ENCODE measurements around the gene METAP2.

METAP2 gene

DNA sequence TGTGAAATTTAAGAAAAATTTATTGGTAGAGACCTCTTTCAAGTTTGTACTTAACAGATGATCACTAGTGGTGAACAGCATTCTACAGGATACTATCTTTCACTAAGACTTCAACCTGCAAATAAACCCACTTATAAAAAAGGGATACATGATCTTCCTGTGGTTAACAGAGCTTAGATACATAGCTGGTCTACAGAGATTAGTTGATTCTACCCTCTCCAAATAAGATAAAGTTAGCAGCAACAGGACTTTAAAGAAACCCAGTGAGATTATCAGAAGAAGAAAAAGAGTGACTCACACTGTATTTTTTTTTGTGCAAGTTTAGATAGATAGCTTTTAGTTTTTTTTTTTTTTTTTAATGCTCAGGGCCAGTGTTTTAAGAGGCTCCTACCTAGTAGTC lies 42.8 kb downstream of the METAP2 start:
- no peak for DNase-seq

DNA sequence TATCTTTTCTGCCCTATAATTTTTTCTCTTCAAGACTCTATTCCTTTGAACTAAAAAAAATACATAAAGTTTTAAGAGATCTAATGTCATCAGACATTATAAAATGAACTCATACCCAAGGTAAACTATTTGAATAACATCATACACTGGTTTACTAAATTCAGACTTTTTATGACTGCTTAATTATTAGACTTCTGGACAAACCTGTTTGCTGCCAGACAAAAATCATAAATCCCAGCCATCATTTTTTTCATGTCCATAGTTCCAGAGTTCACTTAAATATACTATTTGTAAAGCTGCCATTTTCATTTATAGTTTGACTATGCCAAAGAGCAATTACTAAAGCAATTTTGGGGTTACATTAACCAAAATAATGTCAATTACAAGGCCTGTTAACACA lies 43.3 kb downstream of the METAP2 start:
- no peak for DNase-seq

DNA sequence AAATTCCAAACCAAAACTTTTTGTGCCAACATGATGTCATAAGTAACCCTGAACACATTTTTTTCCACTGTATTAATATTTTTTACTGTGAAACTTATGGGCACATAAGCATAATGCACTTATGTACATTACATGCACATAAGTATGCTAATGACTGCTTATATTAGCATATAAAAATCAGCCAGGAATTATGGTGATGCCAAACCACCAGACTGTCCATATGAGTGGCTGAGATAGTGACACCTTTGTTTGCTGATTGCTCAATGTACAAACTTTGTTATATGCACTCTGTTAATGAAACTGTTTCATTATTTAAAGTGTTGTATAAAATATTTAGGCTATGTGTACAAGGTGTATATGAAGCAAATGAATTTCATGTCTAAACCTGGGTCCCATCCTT lies 45.0 kb downstream of the METAP2 start:
- no peak for DNase-seq

DNA sequence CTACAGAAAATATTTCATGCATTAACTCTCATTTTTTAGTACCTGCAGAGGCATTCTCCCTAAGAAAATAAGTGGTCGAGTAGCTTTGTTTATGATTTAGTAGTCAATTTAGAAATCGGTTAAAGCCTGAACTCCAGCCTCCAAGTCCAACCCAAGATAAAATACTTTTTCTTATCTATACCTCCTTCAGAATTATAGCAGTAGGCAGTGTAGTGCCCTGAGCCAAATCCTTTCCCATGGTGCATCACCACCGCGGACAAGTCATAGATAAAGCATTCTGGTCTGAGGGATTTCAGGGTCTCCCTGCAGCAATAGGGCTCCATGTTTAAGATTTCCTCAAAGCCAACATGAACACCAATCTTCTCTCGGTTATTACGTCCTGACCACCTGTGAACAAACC lies 46.9 kb downstream of the METAP2 start:
- DNase-seq: no peak

DNA sequence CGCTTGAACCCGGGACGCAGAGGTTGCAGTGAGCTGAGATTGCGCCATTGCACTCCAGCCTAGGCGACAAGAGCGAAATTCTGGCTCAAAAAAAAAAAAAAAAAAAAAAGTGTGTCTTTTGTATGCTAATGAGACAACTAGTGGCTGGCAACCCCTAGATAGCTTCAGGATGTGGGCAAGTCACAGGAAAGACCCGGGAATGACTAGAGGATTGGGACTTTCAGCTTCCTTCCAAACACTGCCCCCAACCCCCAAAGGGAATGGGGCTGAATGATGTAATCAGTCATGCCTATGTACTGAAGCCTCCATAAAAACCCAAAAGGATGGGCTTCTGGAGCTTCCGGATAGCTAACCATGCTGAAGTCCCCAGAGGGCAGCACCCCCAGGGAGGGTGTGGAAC lies 48.7 kb downstream of the METAP2 start:
- DNase-seq: no peak

DNA sequence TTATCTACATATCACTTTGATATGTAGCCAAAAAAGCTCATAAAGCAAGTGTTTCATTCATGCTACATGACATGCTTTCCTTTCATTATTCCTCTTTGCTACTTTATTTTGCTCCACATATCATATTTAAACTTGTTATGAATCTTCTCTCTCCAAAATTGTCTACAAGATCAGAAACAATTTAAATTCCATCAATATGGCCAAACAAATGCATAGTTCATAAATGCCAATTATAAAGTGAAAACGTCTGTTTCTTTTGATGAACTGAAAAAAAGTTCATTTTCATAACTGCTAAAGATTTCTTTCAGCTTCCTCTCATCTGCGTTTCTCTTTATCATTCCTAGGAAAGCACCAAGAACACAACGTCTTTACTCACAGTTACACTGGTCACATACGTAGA lies 54.5 kb downstream of the METAP2 start:
- no peak for DNase-seq

DNA sequence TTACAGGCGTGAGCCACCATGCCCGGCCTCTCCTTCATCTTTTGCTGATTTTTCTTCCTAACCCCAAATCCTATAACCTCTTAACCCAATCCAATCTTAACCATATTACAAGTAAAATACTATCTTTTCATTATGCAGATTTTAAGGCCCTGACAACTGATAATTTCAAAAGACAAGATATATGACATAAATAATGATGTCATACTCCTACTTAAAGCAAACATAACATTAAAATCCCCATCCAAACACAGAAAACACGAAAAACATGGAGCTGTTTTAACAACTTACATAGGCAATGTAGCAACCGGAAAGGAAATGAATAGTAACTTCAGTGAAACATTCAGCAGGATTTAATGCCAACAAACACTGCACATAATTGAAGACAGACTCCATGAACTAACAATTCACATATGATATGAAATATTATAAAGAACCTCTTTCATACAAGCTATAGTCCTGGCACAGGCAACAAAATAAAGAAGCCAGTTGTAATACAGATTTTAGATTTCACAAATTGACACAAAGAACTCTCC lies 55.8 kb downstream of the METAP2 start:
- DNase-seq: no peak

DNA sequence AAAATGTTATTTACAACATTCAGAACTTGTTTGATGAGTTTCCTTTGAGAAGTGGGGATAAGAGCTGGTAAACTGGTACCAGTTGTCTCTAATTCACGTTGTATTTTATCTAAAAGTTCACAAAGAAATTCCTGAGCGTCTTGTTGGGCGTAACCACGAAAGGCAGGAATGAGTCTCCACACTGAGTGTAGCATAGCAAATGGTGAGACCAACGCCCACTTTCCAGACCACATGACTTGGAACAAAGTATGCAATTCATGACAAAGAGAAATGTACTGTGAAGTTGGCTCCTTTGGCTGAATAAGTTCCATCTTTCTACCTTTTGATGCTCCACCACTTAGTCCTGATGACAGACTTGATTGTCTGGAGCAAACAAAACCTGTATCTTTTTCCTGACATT lies 58.9 kb downstream of the METAP2 start:
- no peak for DNase-seq

DNA sequence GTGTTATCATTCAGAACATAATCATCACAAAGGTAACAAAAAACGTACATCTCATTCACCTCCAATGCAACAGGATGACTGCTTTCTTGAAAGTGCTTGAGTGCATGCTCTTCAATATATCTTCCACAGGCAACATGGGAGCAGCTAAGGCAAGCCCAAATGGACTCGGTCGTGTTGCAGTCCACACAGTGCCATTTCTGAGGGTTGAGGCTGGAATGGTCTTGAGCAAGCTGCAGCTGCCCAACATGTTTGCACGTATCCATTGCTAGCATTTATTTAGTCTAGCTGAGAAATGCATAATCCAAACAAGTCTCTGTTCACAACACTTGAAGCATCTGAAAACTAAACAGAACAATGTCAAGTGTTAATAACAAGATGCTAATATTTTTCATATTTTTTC lies 60.0 kb downstream of the METAP2 start:
- DNase-seq: no peak

DNA sequence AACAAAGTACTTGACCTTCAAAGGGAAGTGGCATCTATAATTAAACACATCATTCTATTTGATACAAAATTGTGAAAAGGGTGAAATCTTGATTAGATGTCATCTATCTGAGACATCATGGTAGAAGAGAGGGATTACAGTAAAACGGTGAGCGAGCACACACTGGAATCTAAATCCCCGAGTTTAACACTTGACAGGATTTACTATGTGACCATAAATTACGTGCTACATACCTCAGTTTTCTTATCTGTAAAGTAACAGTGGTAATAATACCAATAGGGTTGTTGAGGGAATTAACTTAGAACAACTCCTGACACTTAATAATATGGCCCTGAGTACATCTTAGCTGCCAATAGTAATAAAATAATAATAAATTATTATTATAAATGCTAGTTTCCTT lies 64.1 kb downstream of the METAP2 start:
- no peak for DNase-seq

DNA sequence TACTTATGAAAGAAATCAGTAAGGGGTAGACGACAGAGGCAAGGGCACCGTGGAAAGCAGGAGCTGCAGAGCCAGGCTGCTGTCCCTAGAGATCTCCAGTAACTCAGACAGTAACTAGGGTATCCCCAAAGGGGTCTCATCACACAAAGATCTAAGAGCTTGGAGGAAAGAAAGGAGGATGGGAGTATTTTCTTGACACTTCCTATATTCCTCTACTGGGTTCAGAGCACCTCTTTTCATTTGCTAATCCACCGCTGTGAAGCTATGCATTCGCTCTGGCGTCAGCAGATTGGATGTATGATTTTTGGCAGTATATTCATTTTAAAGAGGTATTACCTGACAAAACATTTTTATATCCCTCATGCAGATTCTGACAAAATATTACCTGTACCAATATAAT lies 64.7 kb downstream of the METAP2 start:
- no peak for DNase-seq

DNA sequence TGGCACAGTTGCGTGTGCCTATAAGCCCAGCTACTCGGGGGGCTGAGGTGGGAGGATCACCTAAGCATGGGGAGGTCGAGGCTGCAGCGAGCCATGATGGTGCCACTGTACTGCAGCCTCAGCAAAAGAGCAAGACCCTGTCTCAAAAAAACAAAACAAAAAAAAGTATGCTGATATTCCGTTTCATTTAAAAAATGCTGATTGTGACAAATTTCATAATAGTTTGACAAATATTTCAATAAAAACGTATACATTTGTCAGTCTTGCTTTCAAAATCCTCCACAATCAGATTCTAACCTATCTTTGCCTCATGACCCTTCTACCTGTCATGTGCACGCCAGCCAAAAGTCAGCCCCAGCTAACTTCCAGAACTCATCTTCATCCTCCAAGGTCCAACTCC lies 67.5 kb downstream of the METAP2 start:
- DNase-seq: no peak

DNA sequence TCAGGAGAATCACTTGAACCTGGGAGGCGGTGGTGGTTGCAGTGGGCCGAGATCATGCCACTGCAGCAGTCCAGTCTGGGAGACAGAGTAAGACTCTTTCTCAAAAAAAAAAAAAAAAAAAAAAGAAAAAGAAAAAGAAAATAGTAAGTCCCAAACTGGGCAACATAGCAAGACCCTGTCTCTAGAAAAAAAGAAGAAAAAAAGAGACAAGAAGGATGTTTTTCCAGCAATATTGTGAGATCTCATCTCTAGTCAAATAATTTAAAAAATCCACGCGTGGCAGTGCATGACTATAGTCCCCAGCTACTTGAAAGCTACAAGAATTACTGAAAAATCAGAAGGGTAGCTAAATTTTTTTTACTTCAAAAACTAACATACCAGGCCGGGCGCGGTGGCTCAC lies 69.4 kb downstream of the METAP2 start:
- DNase-seq: no peak

DNA sequence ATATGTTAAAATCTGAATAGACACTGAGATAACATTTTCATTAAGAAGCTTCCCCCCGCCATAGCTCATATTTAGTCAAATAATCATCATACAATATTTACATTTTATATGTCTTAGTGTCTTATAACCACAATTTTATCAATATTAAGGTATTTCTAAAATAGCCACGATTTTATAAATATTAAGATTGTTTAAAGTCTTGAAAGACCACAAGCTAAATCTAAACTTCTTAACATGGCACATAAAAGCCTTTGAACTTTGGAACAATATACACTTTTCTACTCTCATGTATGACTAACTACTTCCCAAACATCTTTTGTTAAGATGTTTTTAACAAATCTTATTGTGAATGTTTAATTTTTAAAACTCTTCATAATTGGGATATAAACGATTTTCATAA lies 70.8 kb downstream of the METAP2 start:
- DNase-seq: no peak

DNA sequence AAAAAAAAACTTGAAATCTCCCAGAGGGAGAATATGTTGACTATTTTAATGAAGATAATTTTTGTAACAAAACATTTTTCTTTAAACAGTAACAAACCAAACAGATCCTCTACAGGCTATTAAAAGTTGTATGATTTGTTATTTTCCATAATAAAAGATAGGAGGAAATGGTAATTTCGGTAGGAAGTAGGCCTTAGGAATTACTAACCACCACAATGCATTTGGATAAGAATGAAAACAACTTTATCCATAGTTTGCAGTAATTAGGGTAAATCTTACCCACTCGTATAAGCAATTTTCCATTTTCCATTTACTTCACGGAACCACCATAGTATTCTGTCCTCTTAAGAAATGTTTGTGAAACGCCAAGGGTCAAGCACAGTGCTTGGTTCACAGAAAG lies 71.4 kb downstream of the METAP2 start:
- DNase-seq: no peak

DNA sequence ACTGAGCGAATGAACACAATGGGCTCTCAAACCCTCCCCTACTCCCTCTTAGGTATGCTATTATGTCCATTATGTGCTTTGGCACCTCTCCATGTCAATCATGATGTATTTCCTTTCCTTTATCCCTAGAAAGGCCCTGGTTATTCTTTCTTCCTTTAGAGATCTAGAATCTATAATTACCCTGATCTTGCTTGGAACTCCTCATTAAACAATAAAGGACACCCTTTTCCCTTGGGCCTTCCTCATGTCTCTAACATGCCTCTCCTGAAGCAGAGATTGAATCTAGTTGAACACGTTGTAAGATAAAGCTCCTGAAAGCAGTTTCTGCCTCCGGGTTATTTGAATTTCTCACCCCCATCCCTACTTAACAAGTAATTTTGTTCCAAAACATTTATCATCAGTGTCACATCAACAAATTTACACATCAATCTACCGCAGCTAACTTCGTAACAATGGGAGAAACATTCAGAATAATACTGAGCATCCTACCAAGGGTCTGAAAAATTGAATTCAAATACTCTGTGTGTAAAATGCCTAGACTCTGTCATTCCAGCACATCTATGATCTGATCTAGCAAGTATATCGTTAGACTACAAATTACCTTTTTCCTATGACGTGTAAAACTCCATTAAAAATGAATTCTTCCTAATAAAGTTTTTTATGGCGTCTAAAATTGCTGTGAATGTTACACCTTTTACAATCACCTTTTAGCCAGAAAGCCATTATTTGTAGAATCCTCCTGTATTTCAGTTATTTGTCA lies 72.0 kb downstream of the METAP2 start:
- DNase-seq: no peak

DNA sequence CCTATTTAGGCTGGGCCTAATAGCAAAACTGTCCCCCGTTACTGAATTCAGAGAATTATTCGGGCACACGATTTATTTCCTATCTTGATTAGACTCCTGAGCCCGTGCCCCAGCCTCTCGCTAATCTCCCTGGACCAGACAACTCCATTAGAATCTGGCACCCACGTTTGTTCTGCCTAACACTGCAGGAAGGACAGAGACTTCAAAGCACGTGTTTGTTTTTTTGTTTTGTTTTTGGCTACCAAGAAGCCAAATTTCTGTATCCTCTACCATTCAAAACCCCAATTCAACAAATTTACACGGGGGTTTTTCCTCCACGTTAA lies 72.5 kb downstream of the METAP2 start:
- DNase-seq: no peak

DNA sequence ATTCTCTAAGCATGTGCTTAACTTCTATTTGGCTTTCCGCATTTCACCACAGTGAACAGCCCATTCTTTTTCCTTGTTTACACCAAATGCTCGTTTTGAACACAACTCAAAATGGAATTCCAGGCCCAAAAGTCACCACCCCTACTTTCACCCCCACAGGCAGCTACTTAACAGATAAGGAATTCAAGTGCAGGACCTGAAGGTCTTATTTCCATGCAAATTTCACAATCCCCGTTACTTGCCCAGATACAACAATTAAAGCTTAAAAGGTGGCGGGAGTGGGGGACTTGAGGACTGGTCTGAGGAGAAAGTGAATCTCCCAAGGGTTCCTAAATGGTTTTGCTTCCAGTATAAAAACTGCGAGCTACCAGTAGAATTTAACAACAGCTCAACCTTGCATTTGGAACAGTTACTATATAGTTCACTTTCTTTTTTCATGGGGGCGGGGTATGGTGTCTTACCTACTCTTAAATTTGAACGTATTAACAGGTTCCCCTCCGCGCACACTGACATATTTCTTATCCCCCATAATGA lies 73.6 kb downstream of the METAP2 start:
- DNase-seq: no peak

DNA sequence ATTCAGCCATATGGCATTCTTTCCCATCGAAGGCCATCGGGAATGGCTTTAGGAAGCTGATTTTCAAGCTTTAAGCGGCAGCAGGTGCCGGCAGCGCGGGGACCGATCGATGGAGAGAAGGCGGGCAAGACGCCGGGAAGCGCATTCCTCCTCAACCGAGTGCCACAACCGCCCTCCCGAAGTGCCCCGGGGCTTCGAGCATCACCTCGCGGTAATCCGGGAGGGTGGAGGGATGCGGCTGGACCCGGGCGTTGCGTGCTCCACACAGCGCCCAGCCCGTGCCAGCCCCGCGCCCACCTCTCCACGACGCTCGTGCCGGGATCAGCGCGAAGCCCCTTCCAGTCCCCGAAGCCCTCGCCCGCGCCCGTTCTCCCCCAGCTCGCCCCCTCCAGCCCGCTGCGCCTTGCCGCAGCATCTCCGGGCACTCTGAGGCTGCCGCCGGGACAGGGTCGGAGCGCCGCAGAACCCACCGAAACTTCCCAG lies 74.1 kb downstream of the METAP2 start:
- peak; percentile 24 for DNase-seq

DNA sequence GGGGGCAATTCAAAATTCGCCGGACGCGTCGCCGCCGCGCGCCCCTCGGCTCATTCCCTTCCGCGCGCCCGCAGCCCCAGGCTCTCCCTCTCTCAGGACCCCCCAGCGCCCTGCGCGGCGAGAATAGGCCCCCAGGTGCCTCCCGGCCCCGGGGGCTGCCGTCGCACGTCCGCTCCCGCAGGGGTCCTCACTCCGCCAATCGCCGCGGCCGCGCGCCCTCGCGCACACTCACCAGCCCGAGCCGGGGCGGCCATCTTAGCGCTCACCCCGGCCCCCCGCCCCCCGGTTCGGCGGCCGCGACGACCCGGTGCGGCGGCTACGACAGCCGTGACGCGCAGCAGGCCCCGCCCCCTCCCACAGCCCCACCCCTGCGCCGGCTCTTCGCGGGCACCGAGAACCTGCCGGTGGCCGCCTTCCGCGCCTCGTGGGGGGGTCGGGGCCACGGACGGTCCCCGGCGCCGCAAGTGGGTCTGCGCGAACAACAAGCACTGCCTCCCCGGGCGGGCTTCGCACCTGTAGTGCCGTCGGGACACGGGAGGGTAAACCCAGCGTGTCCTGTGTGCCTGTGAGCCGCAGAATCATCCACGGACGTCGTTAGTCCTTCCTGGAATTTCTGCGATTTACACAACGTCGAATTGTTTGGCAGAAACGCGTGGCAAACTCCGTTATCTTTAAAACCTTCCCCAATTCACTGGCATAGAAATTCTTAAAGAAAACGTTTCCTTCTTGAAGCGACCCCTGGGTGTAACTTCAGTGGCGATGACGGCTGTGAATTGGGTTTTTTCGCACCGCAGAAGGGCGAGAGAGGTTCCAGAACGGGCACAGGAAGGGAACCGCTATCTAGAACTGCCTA lies 74.8 kb downstream of the METAP2 start:
- peak; percentile 68 to 71 for DNase-seq

DNA sequence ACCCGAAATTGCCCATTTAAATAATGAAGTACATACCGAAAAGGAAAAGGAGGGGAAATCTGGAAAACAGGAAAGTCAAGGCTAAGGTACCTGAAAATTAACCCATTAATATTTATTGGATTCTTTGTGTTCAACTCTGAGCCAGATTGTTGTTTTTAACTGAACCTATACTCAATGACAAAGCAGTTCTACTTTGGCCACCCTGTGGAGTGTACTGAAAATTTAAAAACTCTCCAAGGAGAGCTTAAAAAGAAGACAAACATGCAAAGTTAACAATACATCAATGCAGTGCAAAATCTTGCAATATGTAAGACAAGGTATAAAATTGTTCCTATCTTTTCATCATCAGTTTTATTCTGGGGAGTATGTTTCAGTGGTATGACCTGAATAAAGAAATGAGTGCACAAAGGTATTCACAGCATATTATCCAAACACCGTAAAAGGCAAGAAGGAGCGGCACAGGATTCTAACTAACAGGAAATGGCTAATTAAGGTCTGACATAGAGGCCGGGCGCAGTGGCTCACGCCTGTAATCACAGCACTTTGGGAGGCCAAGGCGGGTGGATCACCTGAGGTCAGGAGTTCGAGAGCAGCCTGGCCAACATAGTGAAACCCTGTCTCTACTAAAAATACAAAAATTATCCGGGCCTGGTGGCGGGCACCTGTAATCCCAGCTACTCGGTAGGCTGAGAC lies 75.6 kb downstream of the METAP2 start:
- DNase-seq: no peak

DNA sequence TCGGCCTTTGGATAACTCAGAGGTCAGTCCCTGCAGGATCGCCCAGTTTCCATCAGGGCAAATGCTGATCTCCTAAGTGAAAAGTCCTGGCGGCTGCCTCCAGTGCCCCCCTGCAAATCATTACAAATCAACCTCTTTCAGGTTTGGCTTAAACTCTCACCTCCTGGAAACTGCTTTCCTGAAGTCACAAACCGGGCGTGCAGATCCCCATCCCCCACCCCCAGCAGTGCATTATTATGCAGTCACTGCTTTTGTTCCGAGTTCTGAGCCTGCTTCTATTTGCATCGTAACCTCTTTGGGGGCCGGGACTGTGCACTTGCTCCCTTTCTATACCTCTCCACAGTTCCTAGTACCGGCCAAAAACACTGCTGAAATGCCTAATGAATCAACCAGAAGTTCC lies 77.4 kb downstream of the METAP2 start, which contains the start of gene USP44:
Gene USP44 (minus strand): TSS at position 172 of the 400 bp plus-strand sequence. CDS start 17,220 bp downstream, outside the sequence.
- no peak for DNase-seq

DNA sequence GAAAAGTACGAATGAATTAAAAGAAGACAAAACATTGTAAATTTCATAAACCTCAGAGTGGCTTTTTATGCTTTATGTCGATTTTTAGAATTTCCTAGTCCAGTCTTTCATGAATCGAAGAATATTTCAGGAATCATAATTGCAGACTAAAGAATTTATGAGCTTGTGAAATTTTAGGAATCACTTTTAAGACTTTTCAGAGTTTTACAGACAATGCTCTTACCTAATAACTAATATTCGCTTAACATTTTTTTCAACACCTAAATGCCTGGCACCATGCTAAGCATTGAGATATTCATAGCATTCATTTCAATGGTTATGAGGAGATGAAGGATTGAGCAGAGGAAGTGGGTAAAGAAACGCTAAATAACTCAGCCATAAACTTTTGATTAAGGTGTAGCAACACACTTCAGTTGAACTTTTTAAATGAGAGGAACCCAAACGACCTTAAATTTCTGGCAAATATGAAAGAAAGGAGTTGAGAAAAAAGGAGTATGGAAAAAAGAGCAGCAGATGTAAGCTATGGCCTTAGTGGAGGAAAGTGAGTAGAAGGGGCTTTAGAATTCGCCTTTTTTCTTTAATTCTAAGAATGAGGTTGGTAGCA lies 78.1 kb downstream of the METAP2 start:
- DNase-seq: no peak
